ENCODE results near the gene GGTLC1.

DNA sequence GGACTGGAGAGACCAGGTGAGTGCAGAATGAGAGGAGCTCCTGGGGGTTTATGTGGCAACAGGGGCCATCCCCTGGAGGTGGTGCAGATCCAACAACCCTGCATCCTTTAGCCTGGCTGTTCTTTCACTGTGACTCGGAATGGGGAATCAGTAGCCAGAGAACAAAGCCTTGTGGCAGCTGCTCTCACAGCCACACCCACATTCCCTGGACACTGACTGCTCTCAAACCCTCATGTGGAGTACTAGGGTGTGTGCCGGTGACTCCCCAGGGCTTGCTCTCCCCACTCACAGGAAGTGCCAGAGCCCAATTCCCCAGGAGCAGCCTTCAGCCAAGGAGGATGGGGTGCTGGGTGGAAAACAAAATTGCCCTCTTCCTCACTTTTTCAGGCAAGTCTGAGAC lies 30.2 kb upstream of the GGTLC1 start:
- TF ChIP-seq, protein P1, sequence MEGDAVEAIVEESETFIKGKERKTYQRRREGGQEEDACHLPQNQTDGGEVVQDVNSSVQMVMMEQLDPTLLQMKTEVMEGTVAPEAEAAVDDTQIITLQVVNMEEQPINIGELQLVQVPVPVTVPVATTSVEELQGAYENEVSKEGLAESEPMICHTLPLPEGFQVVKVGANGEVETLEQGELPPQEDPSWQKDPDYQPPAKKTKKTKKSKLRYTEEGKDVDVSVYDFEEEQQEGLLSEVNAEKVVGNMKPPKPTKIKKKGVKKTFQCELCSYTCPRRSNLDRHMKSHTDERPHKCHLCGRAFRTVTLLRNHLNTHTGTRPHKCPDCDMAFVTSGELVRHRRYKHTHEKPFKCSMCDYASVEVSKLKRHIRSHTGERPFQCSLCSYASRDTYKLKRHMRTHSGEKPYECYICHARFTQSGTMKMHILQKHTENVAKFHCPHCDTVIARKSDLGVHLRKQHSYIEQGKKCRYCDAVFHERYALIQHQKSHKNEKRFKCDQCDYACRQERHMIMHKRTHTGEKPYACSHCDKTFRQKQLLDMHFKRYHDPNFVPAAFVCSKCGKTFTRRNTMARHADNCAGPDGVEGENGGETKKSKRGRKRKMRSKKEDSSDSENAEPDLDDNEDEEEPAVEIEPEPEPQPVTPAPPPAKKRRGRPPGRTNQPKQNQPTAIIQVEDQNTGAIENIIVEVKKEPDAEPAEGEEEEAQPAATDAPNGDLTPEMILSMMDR (IDR thresholded peaks at IDR 0.05; ENCODE audit: insufficient read depth, low read length, poor library complexity, severe bottlenecking), result no peak
- no peak for TF ChIP-seq EZH2phosphoT487 (conservative IDR thresholded peaks at IDR 0.05; ENCODE audit: low read length)

Data from SU-DHL-6 (cell line).